H9 (cell line): Measurements from ENCODE around the gene TERB1. TPM values are rescaled to one million over a fixed set of nuclear protein-coding genes. Genes with fewer than 3 reads are reported as not detected.

Source experiments
- DNase-seq: peaks from one replicate; pipeline ENCODE4 v3.0.0-alpha.2; 2017
- H2AFZ ChIP-seq: one replicate; pipeline ENCODE4 v1.6.1; 2013; ENCODE audit warnings: mild to moderate bottlenecking, low read length, control low read depth, moderate library complexity
- H2AK5ac ChIP-seq: 2 replicates; pipeline ENCODE4 v1.6.1; 2013; ENCODE audit warnings: low read length, control low read depth, mixed read lengths; ENCODE audit not compliant: insufficient read length
- H2BK120ac ChIP-seq: one replicate; pipeline ENCODE4 v1.6.1; 2013; ENCODE audit warnings: low read depth, mild to moderate bottlenecking, low read length, control low read depth, inconsistent platforms; ENCODE audit not compliant: poor library complexity, severe bottlenecking
- H2BK12ac ChIP-seq: 2 replicates; pipeline ENCODE4 v1.6.1; 2013; ENCODE audit warnings: low read length, control low read depth, mixed read lengths, low read depth; ENCODE audit not compliant: insufficient read length
- H2BK15ac ChIP-seq: 2 replicates; pipeline ENCODE4 v1.6.1; 2013; ENCODE audit warnings: low read depth, low read length, control low read depth
- H2BK20ac ChIP-seq: one replicate; pipeline ENCODE4 v1.6.1; 2013; ENCODE audit warnings: low read depth, mild to moderate bottlenecking, low read length, control low read depth, inconsistent platforms; ENCODE audit not compliant: poor library complexity, severe bottlenecking
- H2BK5ac ChIP-seq: 2 replicates; pipeline ENCODE4 v1.6.1; 2013; ENCODE audit warnings: low read length, control low read depth, mixed read lengths; ENCODE audit not compliant: insufficient read length
- H3K14ac ChIP-seq: 2 replicates; pipeline ENCODE4 v1.6.1; 2013; ENCODE audit warnings: low read length, control low read depth; ENCODE audit not compliant: insufficient read depth
- H3K18ac ChIP-seq: 2 replicates; pipeline ENCODE4 v1.6.1; 2013; ENCODE audit warnings: low read depth, mild to moderate bottlenecking, mixed read lengths, low read length, control low read depth; ENCODE audit not compliant: insufficient read length
- H3K23ac ChIP-seq: 2 replicates; pipeline ENCODE4 v1.6.1; 2013; ENCODE audit warnings: low read length, control low read depth, mixed read lengths, low read depth; ENCODE audit not compliant: insufficient read length
- H3K23me2 ChIP-seq: 2 replicates; pipeline ENCODE4 v1.6.1; 2013; ENCODE audit warnings: low read depth, mild to moderate bottlenecking, mixed read lengths, low read length, control low read depth; ENCODE audit not compliant: insufficient read length, poor library complexity, severe bottlenecking
- H3K27ac ChIP-seq: 2 replicates; pipeline ENCODE4 v1.5.1; 2013; ENCODE audit warnings: low read length, control low read depth, mixed read lengths, low read depth; ENCODE audit not compliant: insufficient read length
- H3K27me3 ChIP-seq: 2 replicates; pipeline ENCODE4 v1.6.1; 2013; ENCODE audit warnings: low read length, control low read depth, inconsistent platforms; ENCODE audit not compliant: insufficient read depth
- H3K4ac ChIP-seq: 2 replicates; pipeline ENCODE4 v1.6.1; 2013; ENCODE audit warnings: low read depth, mild to moderate bottlenecking, control low read depth, inconsistent platforms, low read length, moderate library complexity
- H3K4me1 ChIP-seq: 2 replicates; pipeline ENCODE4 v1.6.1; 2013; ENCODE audit warnings: low read length, control low read depth, inconsistent platforms; ENCODE audit not compliant: insufficient read depth
- H3K4me2 ChIP-seq: 2 replicates; pipeline ENCODE4 v1.6.1; 2013; ENCODE audit warnings: low read length, control low read depth, mixed read lengths; ENCODE audit not compliant: insufficient read length, insufficient read depth
- H3K56ac ChIP-seq: 2 replicates; pipeline ENCODE4 v1.6.1; 2013; ENCODE audit warnings: low read depth, mild to moderate bottlenecking, mixed read lengths, low read length, control low read depth; ENCODE audit not compliant: insufficient read length
- H3K79me1 ChIP-seq: 2 replicates; pipeline ENCODE4 v1.6.1; 2013; ENCODE audit warnings: low read depth, mild to moderate bottlenecking, moderate library complexity, low read length, control low read depth, inconsistent platforms; ENCODE audit not compliant: insufficient read depth, poor library complexity, severe bottlenecking
- H3K79me2 ChIP-seq: 2 replicates; pipeline ENCODE4 v1.6.1; 2013; ENCODE audit warnings: low read length, control low read depth, inconsistent platforms; ENCODE audit not compliant: insufficient read depth
- H3K9ac ChIP-seq: 2 replicates; pipeline ENCODE4 v1.6.1; 2013; ENCODE audit warnings: low read length, control low read depth, mixed read lengths; ENCODE audit not compliant: insufficient read length; ENCODE audit errors: extremely low read depth
- H3K9me3 ChIP-seq: one replicate; pipeline ENCODE4 v1.6.1; 2013; ENCODE audit warnings: low read depth, low read length, inconsistent platforms; ENCODE audit not compliant: control insufficient read depth
- H3T11ph ChIP-seq: one replicate; pipeline ENCODE4 v1.6.1; 2013; ENCODE audit warnings: mild to moderate bottlenecking, low read length, control low read depth, inconsistent platforms
- H4K20me1 ChIP-seq: one replicate; pipeline ENCODE4 v1.6.1; 2013; ENCODE audit not compliant: control insufficient read depth, insufficient read length, insufficient read depth
- H4K5ac ChIP-seq: 2 replicates; pipeline ENCODE4 v1.6.1; 2013; ENCODE audit warnings: low read depth, mild to moderate bottlenecking, mixed read lengths, low read length, control low read depth; ENCODE audit not compliant: insufficient read length
- H4K8ac ChIP-seq: replicated peaks from 2 replicates; pipeline ENCODE4 v1.6.1; 2013; ENCODE audit warnings: low read length, control low read depth, mixed read lengths, low read depth; ENCODE audit not compliant: insufficient read length
- H4K91ac ChIP-seq: 2 replicates; pipeline ENCODE4 v1.6.1; 2013; ENCODE audit warnings: low read depth, mild to moderate bottlenecking, moderate library complexity, mixed read lengths, low read length, control low read depth; ENCODE audit not compliant: insufficient read length
- H3K27ac Mint-ChIP-seq, 3 experiments: 2 replicates in 2 of 3; 3 replicates in 1 of 3; pipeline ENCODE4 v1.8.0; 2020 to 2021; ENCODE audit warnings: mixed read lengths in 3 of 3, mild to moderate bottlenecking in 1 of 3, moderate library complexity in 1 of 3
- H3K27me3 Mint-ChIP-seq: 2 replicates; pipeline ENCODE4 v1.8.0; 2021; ENCODE audit warnings: low read depth, mild to moderate bottlenecking, moderate library complexity, mixed read lengths
- H3K36me3 Mint-ChIP-seq, 3 experiments: 2 replicates in 2 of 3; 3 replicates in 1 of 3; pipeline ENCODE4 v1.8.0; 2020 to 2021; ENCODE audit warnings: low read depth in 3 of 3, mixed read lengths in 3 of 3; ENCODE audit not compliant: insufficient read depth in 1 of 3
- H3K4me1 Mint-ChIP-seq, 2 experiments: 2 replicates each; pipeline ENCODE4 v1.8.0; 2020; ENCODE audit warnings: mixed read lengths in 2 of 2
- H3K4me3 Mint-ChIP-seq, 2 experiments: 2 replicates in 1 of 2; 3 replicates in 1 of 2; pipeline ENCODE4 v1.8.0; 2020 to 2021; ENCODE audit warnings: mild to moderate bottlenecking in 2 of 2, mixed read lengths in 2 of 2, moderate library complexity in 1 of 2
- H3K9me3 Mint-ChIP-seq, 2 experiments: 2 replicates in 1 of 2; 3 replicates in 1 of 2; pipeline ENCODE4 v1.8.0; 2020; ENCODE audit warnings: mild to moderate bottlenecking in 2 of 2, mixed read lengths in 2 of 2, moderate library complexity in 1 of 2
- CTCF ChIP-seq: fragments of 200-600 bp; sonication (generic); conservative IDR thresholded peaks from 3 replicates; pipeline ENCODE4 v1.8.0; 2021; ENCODE audit warnings: antibody characterized with exemption, mild to moderate bottlenecking
- WGBS: extraction: QIAGEN DNeasy Blood & Tissue Kit; methylation state at CpG from one replicate; pipeline ENCODE4 v1.1.7; 2013; ENCODE audit warnings: missing lambda C conversion rate, low lambda C conversion rate, mixed read lengths; ENCODE audit not compliant: insufficient read length; ENCODE audit errors: extremely low coverage; 5-methylcytosine and 5-hydroxymethylcytosine counted together
- total RNA-seq: library from RNA; stranded (reverse); gene quantifications from 2 replicates; pipeline ENCODE4 v1.2.1, GENCODE V29; 2021

Gene TERB1
- total RNA-seq, 1 experiment from 2014 or later, result not detected

- peaks cover 83% of the 10 kb centered on the region for H3K27me3 Mint-ChIP-seq
- Histone ChIP-seq H2AK5ac (no peak overlapping the region), H3K18ac (no peak overlapping the region), H3K9ac (no peak overlapping the region), H3K56ac (no peak overlapping the region), H3K4ac (no peak overlapping the region), H3K9me3 (no peaks in the 10 kb centered on the region), H2BK12ac (no peak overlapping the region), H3K23me2 (peaks cover 13% of the 10 kb centered on the region), H3K4me2 (no peak overlapping the region), H3T11ph (no peak overlapping the region), H2BK15ac (no peak overlapping the region), H3K79me2 (no peaks in the 10 kb centered on the region), H3K14ac (no peak overlapping the region), H4K20me1 (no peaks in the 10 kb centered on the region), H3K27ac (no peak overlapping the region), H2BK120ac (no peak overlapping the region), H3K4me1 (no peaks in the 10 kb centered on the region; the same call in 1 of the 2 replicates), H4K5ac (no peak overlapping the region), H3K79me1 (no peaks in the 10 kb centered on the region), H2BK20ac (no peak overlapping the region), H4K91ac (no peak overlapping the region), H4K8ac (no peak overlapping the region), H2BK5ac (no peak overlapping the region), H3K23ac (no peak overlapping the region), H3K27me3 (peaks cover 17% of the 10 kb centered on the region), H2AFZ (no peak overlapping the region)
- H3K9me3 Mint-ChIP-seq, result peaks cover 5 to 6% of the 10 kb centered on the region in 2 experiments; a peak in 3 of 5 replicates
- TF ChIP-seq CTCF, result no peak
- WGBS, result no CpG with 5 or more reads among the region's 4 CpGs
- H3K4me3 Mint-ChIP-seq, result no peak overlapping the region
- H3K36me3 Mint-ChIP-seq, result no peaks in the 10 kb centered on the region; a peak in 1 of 7 replicates
- no peak overlapping the region for H3K27ac Mint-ChIP-seq
- H3K4me1 Mint-ChIP-seq, result peaks cover 2 to 16% of the 10 kb centered on the region in 2 experiments; a peak in 3 of 4 replicates
- no peak for DNase-seq
These were observed 40.0 kb upstream of the TERB1 start for GRCh38 chr16:66841366-66841765.
